Measurements from ENCODE around the gene MMP21.

MMP21 gene

DNA sequence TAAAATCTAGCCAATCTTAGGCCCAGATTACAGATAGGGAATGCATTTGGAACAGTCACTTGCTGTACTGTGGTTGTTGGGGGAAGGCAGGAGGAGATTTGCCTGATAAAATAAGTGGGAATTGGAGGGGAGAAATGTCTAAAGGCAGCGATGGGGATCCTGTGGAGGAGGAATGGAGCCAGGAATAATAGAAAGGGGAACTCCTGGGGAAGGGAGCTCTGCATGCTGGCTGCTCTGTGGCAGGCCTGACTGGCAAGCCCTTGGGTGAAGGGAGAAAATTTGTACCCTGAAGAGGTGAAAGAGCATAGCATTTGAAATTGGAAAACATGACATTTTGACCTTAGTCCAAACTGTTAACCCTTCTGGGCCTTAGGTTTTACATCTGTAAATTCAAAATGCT, 13.7 kb downstream of the MMP21 start:
- no peak for DNase-seq

DNA sequence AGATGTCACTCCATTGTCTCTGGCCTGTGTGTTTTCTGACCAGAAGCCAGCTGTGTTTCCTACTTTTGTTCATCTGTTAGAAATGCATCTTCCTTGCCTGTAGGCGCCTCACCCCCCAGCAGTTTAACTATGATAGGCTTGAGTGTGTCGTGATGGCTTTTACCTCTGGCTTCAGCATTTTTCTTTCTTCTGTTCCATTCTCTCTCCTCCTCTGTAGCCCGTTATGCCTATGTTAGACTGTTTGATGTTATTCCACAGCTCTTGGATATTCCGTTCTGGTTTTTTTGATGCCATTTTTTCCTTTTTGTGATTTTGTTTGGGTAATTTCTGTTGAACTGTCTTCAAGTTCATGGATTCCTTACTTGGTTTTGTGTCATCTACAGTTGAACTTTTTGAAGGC, 17.9 kb downstream of the MMP21 start:
- no peak for DNase-seq

DNA sequence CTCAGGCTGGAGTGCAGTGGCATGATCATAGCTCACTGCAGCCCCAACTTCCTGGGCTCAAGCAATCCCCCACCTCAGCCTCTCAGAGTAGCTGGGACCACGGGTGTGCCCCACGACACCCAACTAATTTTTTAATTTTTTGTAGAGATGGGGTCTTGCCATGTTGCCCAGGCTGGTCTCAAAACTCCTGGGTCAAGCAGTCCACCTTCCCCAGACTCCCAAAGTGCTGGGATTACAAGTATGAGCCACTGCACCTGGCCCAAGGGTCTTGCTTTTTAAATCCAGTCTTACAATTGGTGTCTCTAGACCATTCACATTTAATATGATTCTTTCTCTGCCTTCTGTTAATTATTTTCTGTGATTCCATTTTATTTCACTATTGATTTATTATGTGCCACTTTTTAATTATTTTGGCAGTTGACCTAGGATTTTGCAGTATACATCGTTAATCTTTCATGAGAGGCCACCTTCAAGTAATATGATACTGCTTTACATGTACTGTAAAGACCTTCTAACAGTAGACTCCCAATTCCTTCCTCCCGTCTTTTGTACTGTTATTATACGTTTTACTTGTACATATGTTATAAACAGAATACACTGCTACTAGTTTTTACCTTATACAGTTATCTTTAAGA, 18.7 kb downstream of the MMP21 start:
- no peak for DNase-seq

DNA sequence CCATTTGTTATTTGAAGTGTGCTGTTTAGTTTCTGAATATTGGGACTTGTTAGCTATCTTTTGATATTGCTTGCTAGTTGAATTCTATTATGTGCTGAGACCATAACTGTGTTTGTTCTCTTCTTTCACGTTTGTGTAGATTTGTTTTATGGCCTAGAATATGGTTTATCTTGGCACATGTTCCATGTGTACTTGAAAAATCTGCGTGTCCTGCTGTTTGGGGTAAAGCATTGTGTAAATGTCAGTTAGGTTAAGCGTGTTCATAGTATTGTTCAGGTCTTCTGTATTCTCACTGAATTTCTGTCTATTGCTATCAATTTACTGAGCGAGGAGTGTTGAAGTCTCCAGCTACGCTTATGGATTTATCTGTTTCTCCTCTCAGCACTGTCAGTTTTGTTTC, 19.4 kb downstream of the MMP21 start:
- DNase-seq = no peak

DNA sequence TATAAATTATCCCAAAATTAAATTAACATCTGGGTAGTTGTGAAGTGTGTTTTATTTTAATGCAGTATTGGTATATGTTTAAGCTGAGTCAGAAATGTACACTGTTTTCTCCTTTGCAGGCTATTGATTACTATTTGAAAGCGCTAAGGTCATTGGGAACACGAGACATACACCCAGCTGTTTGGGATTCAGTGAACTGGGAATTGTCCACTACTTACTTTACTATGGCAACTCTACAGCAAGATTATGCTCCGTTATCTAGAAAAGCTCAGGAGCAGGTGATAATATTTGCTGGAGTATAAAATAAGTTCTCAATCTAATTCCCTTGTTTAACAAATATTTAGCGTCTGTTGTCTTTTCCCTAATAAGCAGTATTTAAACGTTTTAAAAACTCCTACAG, 28.2 kb downstream of the MMP21 start:
- no peak for DNase-seq

GRCh38 chr10:125744909-125745308, 30.7 kb downstream of the MMP21 start:
- no peak for DNase-seq

DNA sequence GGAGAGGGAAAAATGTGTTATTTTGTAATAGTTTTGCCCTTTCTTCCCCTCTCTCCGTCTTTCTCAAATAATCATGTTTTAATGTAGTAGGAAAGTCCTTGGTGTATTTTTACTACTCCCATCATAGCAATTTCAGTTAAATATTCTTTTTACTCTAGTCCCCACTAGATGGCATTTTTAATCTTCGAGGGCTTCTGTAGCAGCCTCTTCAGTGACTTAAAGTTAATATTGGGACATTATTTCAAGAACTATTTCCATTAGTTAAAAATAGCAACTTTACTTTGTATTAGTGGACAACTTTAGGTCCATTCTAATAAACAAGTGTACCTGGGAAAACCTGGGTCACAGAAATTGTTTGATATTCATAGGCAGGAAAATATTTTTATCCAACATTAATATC, 33.2 kb downstream of the MMP21 start:
- DNase-seq = no peak

GRCh38 chr10:125739994-125740679, 35.5 kb downstream of the MMP21 start:
- no peak for DNase-seq

DNA sequence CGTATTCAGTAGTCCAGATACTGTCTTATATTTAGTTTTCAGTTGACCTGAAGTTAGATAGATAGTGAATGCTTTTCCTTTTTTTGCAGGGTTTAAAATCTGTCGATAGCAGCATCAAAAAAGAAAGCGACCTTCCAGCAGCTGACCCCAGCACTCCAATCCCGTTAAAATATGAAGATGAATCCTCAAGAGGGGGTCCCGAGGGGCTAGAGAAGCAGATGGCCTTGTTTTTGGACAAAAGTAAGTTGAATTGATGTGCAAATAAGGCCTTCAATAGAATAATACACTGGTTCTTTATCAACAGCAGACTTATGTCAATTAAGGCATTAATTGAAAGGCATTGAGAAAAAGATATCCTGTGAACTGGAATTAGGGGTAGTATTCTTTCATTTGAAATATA, 37.4 kb downstream of the MMP21 start:
- DNase-seq = no peak

DNA sequence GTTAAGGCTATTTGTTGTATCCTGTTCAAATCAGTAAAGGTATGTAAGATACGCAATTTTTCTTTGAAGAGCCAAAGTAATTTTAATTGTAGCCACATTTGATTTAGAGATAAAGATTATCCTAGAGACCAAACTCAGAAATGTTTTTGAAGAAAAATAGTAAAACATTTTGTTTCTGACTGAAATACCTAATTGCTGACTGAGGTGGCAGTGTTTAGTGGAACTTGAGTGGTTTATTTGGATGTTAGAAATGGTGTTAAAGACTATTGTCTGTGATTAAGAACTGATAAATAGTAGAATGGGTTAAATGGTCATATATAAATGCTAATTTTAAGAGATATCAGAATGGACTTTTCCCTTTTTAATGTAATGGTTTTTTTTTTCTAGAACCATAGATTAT, 40.8 kb downstream of the MMP21 start:
- no peak for DNase-seq

DNA sequence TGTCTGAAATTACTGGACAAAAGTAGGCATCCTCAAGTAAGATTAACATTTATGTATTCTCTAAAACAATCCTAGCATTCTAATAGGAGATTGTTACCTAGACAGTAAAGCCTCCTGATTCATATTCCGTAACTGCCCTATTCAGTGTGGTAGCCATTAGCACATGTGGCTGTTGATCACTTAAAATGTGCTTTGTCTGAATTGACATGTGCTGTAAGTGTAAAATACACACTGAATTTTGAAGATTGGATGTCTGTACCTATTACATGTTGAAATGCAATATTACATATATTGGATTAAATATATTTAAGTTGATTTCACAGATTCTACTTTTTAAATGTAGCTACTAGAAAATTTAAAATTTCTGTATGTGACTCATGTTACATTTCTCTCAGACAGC, 41.5 kb downstream of the MMP21 start:
- no peak for DNase-seq

GRCh38 chr10:125727436-125727835, 48.2 kb downstream of the MMP21 start:
- DNase-seq = no peak

- no peak for DNase-seq
Observed at GRCh38 chr10:125726914-125727313, 48.7 kb downstream of the MMP21 start.

GRCh38 chr10:125722811-125723210, 52.8 kb downstream of the MMP21 start:
- no peak for DNase-seq

- no peak for DNase-seq
Observed at GRCh38 chr10:125721035-125721434, 54.6 kb downstream of the MMP21 start.

DNA sequence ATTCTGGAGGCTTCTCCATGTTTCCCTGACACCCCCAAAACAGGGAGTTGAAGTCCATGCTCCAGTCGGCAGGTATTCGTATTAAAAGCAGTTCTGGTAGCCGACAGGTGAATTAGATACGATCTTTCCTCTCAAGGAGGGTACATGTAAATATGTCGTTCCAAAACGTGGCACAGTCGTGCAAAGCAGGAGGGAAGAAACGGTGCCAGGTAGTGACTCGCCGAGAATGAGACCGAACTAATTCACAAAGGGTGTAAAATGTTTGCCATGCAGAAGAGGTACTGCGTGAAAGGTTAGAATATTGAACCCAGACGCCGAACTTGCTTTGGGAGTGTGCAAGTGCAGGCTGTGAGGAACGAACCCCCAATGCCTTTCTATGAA, 55.6 kb downstream of the MMP21 start:
- peak in 1 of 5 experiments; percentile 30 for DNase-seq

DNA sequence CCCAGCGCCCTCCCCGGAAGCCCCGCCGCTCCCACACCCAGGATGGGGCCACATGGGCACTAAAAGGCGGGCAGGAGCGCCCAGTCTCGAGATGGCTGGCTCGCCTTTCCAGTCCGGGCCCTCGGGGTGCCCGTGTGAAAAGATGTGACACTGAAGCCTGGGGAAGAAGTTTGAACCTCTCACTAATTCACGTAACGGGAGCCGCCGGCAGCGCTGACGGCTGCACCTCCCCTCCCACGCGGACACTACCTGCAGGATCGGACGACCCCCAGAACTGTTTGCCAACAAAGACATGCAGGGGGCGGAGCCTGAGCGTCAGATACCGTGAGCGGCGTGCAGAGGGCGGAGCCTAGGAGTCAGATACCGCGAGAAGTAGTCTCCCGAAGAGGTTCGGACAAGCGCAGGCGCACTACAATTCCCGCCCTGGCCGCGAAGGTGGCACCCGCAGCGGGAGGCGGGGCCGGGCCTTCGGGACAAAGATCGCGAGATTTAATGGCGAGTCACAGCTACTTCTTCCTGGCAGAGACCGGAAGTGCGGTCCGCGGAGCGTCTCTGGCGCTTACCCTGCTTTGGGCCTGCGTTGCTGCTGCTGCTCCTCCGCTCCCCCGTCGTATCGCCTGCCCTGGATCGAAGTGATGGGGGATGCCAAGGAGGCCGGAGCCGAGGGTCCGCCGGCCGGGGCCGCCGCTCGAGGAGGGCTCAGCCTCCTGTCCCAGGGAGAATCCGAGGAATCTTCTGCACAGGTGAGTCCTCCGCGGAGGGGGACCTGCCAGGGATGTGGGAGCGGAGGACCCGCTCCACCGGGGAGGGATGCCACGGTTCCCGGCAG, 56.2 kb downstream of the MMP21 start, which contains the start of gene EDRF1:
TSS of gene EDRF1 (plus strand) at position 537 of the 829 bp plus-strand sequence. CDS start at position 636, 99 bp downstream.
- peak; percentile 97 to 99 (median 99) for DNase-seq

Measured in T-helper 2 cell (primary cell).